Choroid plexus epithelial cell (primary cell): ENCODE measurements around the gene EMC9.

Experiments
- DNase-seq: peaks from one replicate; pipeline ENCODE4 v3.0.0-alpha.2; 2010; ENCODE audit warnings: low read depth
- H3K4me3 ChIP-seq: 2 replicates; pipeline ENCODE4 v1.5.1; 2011; ENCODE audit warnings: low read depth, mild to moderate bottlenecking, control low read depth, low read length, moderate library complexity
- CTCF ChIP-seq: conservative IDR thresholded peaks from 2 replicates; pipeline ENCODE4 v1.5.1; 2011; ENCODE audit warnings: low read depth, mild to moderate bottlenecking, control low read depth, inconsistent platforms, low read length, moderate library complexity

The EMC9 gene

GRCh38 chr14:24121210-24121609 is 20.2 kb downstream of the EMC9 start:
- no peak for TF ChIP-seq CTCF
- no peak for DNase-seq

GRCh38 chr14:24119691-24120090 is 21.7 kb downstream of the EMC9 start:
- TF ChIP-seq CTCF, result no peak
- no peak for DNase-seq
- H3K4me3 ChIP-seq, result no peak overlapping the region

More at GRCh38 chr14:24121210-24121609, 20.2 kb downstream of the EMC9 start:
- no peak overlapping the region for H3K4me3 ChIP-seq

GRCh38 chr14:24117179-24117578 is 24.2 kb downstream of the EMC9 start:
- H3K4me3 ChIP-seq, result no peak overlapping the region
- DNase-seq, result no peak
- no peak for TF ChIP-seq CTCF

GRCh38 chr14:24116128-24116814 is 25.1 kb downstream of the EMC9 start:
- DNase-seq, result peak; percentile 48
- no peak overlapping the region for H3K4me3 ChIP-seq
- TF ChIP-seq CTCF, result no peak

DNA sequence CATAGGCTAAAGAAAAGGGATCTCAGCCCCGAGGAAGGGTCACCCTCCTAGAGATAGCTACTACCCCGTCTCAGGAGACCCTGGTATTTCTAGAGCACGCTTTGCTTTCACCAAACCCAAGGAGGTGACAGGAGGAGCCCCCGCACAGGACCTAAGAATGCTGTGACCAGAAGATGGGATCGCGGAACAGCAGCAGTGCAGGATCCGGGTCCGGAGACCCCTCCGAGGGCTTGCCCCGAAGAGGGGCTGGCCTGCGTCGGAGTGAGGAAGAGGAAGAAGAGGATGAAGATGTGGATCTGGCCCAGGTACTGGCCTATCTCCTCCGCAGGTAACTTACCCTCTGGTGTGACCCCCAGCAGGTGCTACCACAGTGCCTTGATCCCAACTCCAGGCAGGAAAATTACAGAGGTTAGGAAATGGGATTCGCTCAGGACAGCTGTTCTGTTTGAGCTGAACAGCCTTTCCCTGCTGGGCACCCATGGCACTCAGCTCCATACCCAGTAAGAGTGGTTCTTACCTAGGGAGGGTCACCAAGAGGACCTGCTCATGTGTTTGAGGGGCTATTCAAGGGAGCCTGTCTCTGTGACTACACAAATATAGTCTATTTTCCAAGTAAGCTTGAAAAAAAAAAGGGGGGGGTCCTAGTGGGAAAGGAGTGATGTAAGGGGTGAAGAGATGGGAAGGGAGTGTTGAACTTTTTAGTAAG is 25.8 kb downstream of the EMC9 start:
- peak; percentile 16 for DNase-seq
- no peak for TF ChIP-seq CTCF
- peak overlapping the region; percentile 91 for H3K4me3 ChIP-seq

GRCh38 chr14:24114532-24115421 is 26.6 kb downstream of the EMC9 start, which contains the start of the genes DCAF11 and NRL:
Gene DCAF11, plus strand, starts transcription at chr14:24114777. Its CDS starts 818 bp downstream, at chr14:24115595.
Gene NRL, minus strand, starts transcription at chr14:24114949. Its CDS starts 32,101 bp downstream, at chr14:24082848.
- peak within 1 kb of the TSS; percentile 91 for H3K4me3 ChIP-seq
- TF ChIP-seq CTCF, result no peak
- peak; percentile 100 for DNase-seq
